Breast epithelium (tissue), 3 donors: ENCODE results near the gene FAM9C.

Experiments
- CTCF ChIP-seq, 3 donors: fragments of 450-650 bp; IDR thresholded peaks; one replicate each; pipeline ENCODE4 v1.5.1; 2016 to 2017; ENCODE audit warnings: antibody characterized with exemption in 3 of 3, mild to moderate bottlenecking in 3 of 3, moderate library complexity in 3 of 3
- POLR2A ChIP-seq: fragments of 450-650 bp; IDR thresholded peaks from one replicate; pipeline ENCODE4 v1.6.1; 2016; ENCODE audit warnings: antibody characterized with exemption, mild to moderate bottlenecking, moderate library complexity
- POLR2AphosphoS5 ChIP-seq, 3 donors: sonication (generic); formaldehyde crosslinking; IDR thresholded peaks; one replicate each; pipeline ENCODE4 v1.6.1; 2017; ENCODE audit warnings: antibody characterized with exemption in 3 of 3

GRCh38 chrX:13074297-13075262, 30.2 kb upstream of the FAM9C start:
- no peak for TF ChIP-seq CTCF (IDR thresholded peaks at IDR 0.05)
- TF ChIP-seq POLR2A: no peak
- TF ChIP-seq POLR2AphosphoS5 (IDR thresholded peaks at IDR 0.05): no peak
